ENCODE results near the gene PRSS23. TPM values are rescaled to one million over a fixed set of nuclear protein-coding genes. Genes with fewer than 3 reads are reported as not detected.

PRSS23 gene
- total RNA-seq, 2 donors from 2014 or later, result 2.4 to 3.3 TPM

- no peak overlapping the region for H3K9ac ChIP-seq (ENCODE audit: extremely low read depth, low read length, poor library complexity, severe bottlenecking)
- Mint-ChIP-seq H3K27ac (peak overlapping the region; percentile 4), H3K4me3 (no peak overlapping the region), H3K27me3 (ENCODE audit: insufficient read depth) (peaks cover 85% of the 10 kb centered on the region), H3K36me3 (ENCODE audit: low read depth) (no peaks in the 10 kb centered on the region), H3K9me3 (no peaks in the 10 kb centered on the region), H3K4me1 (peaks cover 27% of the 10 kb centered on the region)
- no peak overlapping the region for H3K27ac ChIP-seq (ENCODE audit: low read depth, low read length)
- no peak for DNase-seq
- peaks cover 21% of the 10 kb centered on the region for H3K4me1 ChIP-seq (ENCODE audit: control insufficient read depth, insufficient read depth, low read length)
- no peaks in the 10 kb centered on the region for H3K36me3 ChIP-seq (ENCODE audit: control insufficient read depth, insufficient read depth, low read length)
- H3K27me3 ChIP-seq (ENCODE audit: control insufficient read depth, insufficient read depth, low read length, poor library complexity, severe bottlenecking), result peaks cover 37% of the 10 kb centered on the region
- WGBS, 2 experiments (ENCODE audit: insufficient coverage in 1 of 2, insufficient read length in 1 of 2), result 77 to 93% methylated on average over 2 of the region's 3 CpGs
- H3K9me3 ChIP-seq (ENCODE audit: control insufficient read depth, low read length), result no peaks in the 10 kb centered on the region
- H3K4me3 ChIP-seq (ENCODE audit: low read length), result peak overlapping the region; percentile 44
- no peak for TF ChIP-seq CTCF (conservative IDR thresholded peaks at IDR 0.05)
These were observed 6.6 kb downstream of the PRSS23 start for GRCh38 chr11:86806903-86807302.

GRCh38 chr11:86807360-86807759 is 7.0 kb downstream of the PRSS23 start:
- Histone ChIP-seq H3K9me3 (ENCODE audit: control insufficient read depth, low read length) (no peaks in the 10 kb centered on the region), H3K9ac (ENCODE audit: extremely low read depth, low read length, poor library complexity, severe bottlenecking) (no peak overlapping the region), H3K36me3 (ENCODE audit: control insufficient read depth, insufficient read depth, low read length) (no peaks in the 10 kb centered on the region), H3K27ac (ENCODE audit: low read depth, low read length) (peak overlapping the region; percentile 49), H3K4me3 (ENCODE audit: low read length) (peak overlapping the region; percentile 44), H3K27me3 (ENCODE audit: control insufficient read depth, insufficient read depth, low read length, poor library complexity, severe bottlenecking) (peaks cover 32% of the 10 kb centered on the region), H3K4me1 (ENCODE audit: control insufficient read depth, insufficient read depth, low read length) (peaks cover 18% of the 10 kb centered on the region)
- DNase-seq, result peak; percentile 57
- no peak for TF ChIP-seq CTCF (conservative IDR thresholded peaks at IDR 0.05)
- Mint-ChIP-seq H3K36me3 (ENCODE audit: low read depth) (no peaks in the 10 kb centered on the region), H3K27me3 (ENCODE audit: insufficient read depth) (peaks cover 83% of the 10 kb centered on the region), H3K9me3 (no peaks in the 10 kb centered on the region), H3K4me1 (peaks cover 26% of the 10 kb centered on the region), H3K27ac (peak overlapping the region; percentile 4), H3K4me3 (no peak overlapping the region)
- 43 to 48% methylated on average over 5 of the region's 5 CpGs for WGBS, 2 experiments (ENCODE audit: insufficient coverage in 1 of 2, insufficient read length in 1 of 2)

GRCh38 chr11:86809561-86809960 is 9.2 kb downstream of the PRSS23 start:
- H3K27ac Mint-ChIP-seq, result no peak overlapping the region
- Histone ChIP-seq H3K27ac (ENCODE audit: low read depth, low read length) (no peak overlapping the region), H3K9ac (ENCODE audit: extremely low read depth, low read length, poor library complexity, severe bottlenecking) (no peak overlapping the region), H3K4me3 (ENCODE audit: low read length) (no peak overlapping the region), H3K9me3 (ENCODE audit: control insufficient read depth, low read length) (no peaks in the 10 kb centered on the region), H3K27me3 (ENCODE audit: control insufficient read depth, insufficient read depth, low read length, poor library complexity, severe bottlenecking) (peaks cover 33% of the 10 kb centered on the region), H3K4me1 (ENCODE audit: control insufficient read depth, insufficient read depth, low read length) (peaks cover 18% of the 10 kb centered on the region), H3K36me3 (ENCODE audit: control insufficient read depth, insufficient read depth, low read length) (no peaks in the 10 kb centered on the region)
- DNase-seq, result no peak
- no peak for TF ChIP-seq CTCF (conservative IDR thresholded peaks at IDR 0.05)
- peaks cover 79% of the 10 kb centered on the region for H3K27me3 Mint-ChIP-seq (ENCODE audit: insufficient read depth)
- H3K9me3 Mint-ChIP-seq, result no peaks in the 10 kb centered on the region
- no peak overlapping the region for H3K4me3 Mint-ChIP-seq
- H3K36me3 Mint-ChIP-seq (ENCODE audit: low read depth), result no peaks in the 10 kb centered on the region
- H3K4me1 Mint-ChIP-seq, result peaks cover 17% of the 10 kb centered on the region
